Epithelial cell of proximal tubule (primary cell): ENCODE data around the gene FMNL2. TPM values are rescaled to one million over a fixed set of nuclear protein-coding genes. Genes with fewer than 3 reads are reported as not detected.

Experiments
- DNase-seq: peaks from one replicate; pipeline ENCODE4 v3.0.0-alpha.2; 2011; ENCODE audit warnings: low read depth
- H3K4me3 ChIP-seq: 2 replicates; pipeline ENCODE4 v1.5.1; 2011; ENCODE audit warnings: low read depth, mild to moderate bottlenecking, low read length
- CTCF ChIP-seq: conservative IDR thresholded peaks from 2 replicates; pipeline ENCODE4 v1.5.1; 2012; ENCODE audit warnings: low read depth, mild to moderate bottlenecking, low read length
- total RNA-seq: library from RNA; depleted of rRNA; stranded (reverse); fragments of >200 nt; gene quantifications from 2 replicates; pipeline ENCODE4 v1.2.3, GENCODE V29; 2015

FMNL2 gene
- total RNA-seq, 1 donor from 2014 or later: 29.7 TPM

- no peak for DNase-seq
- no peak for TF ChIP-seq CTCF
Observed at GRCh38 chr2:152436148-152436547, 101.2 kb downstream of the FMNL2 start.

GRCh38 chr2:152437276-152438108 lies 102.5 kb downstream of the FMNL2 start:
- no peak for DNase-seq
- no peak for TF ChIP-seq CTCF
- H3K4me3 ChIP-seq: no peak overlapping the region

More at GRCh38 chr2:152436148-152436547, 101.2 kb downstream of the FMNL2 start:
- no peak overlapping the region for H3K4me3 ChIP-seq

- no peak for DNase-seq
- no peak overlapping the region for H3K4me3 ChIP-seq
Observed at GRCh38 chr2:152440049-152440448, 105.1 kb downstream of the FMNL2 start.

GRCh38 chr2:152440460-152440859 lies 105.5 kb downstream of the FMNL2 start:
- TF ChIP-seq CTCF: no peak
- DNase-seq: no peak
- H3K4me3 ChIP-seq: no peak overlapping the region

More at GRCh38 chr2:152440049-152440448, 105.1 kb downstream of the FMNL2 start:
- TF ChIP-seq CTCF: no peak

- H3K4me3 ChIP-seq: no peak overlapping the region
- no peak for TF ChIP-seq CTCF
- DNase-seq: no peak
Observed at GRCh38 chr2:152441961-152442360, 107.0 kb downstream of the FMNL2 start.

- DNase-seq: no peak
- no peak overlapping the region for H3K4me3 ChIP-seq
- no peak for TF ChIP-seq CTCF
Observed at GRCh38 chr2:152443771-152444170, 108.8 kb downstream of the FMNL2 start.

GRCh38 chr2:152444448-152444847 lies 109.5 kb downstream of the FMNL2 start:
- H3K4me3 ChIP-seq: no peak overlapping the region
- DNase-seq: no peak
- no peak for TF ChIP-seq CTCF
